Muscle layer of colon (tissue), 2 donors: ENCODE data around the gene GJA1.
"Not testable (repeated sequence)": the region's sequence is repeated elsewhere in the genome, so short reads cannot be mapped to it uniquely, and the experiment has no call there.

Experiments used
- H3K27ac ChIP-seq: one replicate; pipeline ENCODE4 v1.7.0; 2013; ENCODE audit warnings: low read depth, mild to moderate bottlenecking, low read length, moderate library complexity
- H3K27me3 ChIP-seq, 2 donors: one replicate each; pipeline ENCODE4 v1.7.0; 2013; ENCODE audit warnings: low read length in 2 of 2, mild to moderate bottlenecking in 2 of 2; ENCODE audit not compliant: insufficient read depth in 2 of 2, control insufficient read depth in 1 of 2
- H3K36me3 ChIP-seq: one replicate; pipeline ENCODE4 v1.7.0; 2013; ENCODE audit warnings: mild to moderate bottlenecking, low read length; ENCODE audit not compliant: insufficient read depth
- H3K4me1 ChIP-seq: one replicate; pipeline ENCODE4 v1.7.0; 2013; ENCODE audit warnings: mild to moderate bottlenecking, low read length; ENCODE audit not compliant: insufficient read depth
- H3K4me3 ChIP-seq, 2 donors: one replicate each; pipeline ENCODE4 v1.7.0; 2013; ENCODE audit warnings: low read length in 2 of 2, low read depth in 1 of 2, mild to moderate bottlenecking in 1 of 2, moderate library complexity in 1 of 2
- H3K9ac ChIP-seq: one replicate; pipeline ENCODE4 v1.7.0; 2013; ENCODE audit warnings: low read length
- H3K9me3 ChIP-seq: one replicate; pipeline ENCODE4 v1.7.0; 2013; ENCODE audit warnings: mild to moderate bottlenecking, low read length
- donor health status: abdominal sarcoma.
- donor health status: Adenocarcinoma of cecum.

The GJA1 gene

GRCh38 chr6:121435444-121436069, at the start of gene GJA1:
Gene GJA1, plus strand, starts transcription at chr6:121435646. Its CDS starts 11,202 bp downstream, at chr6:121446848.
- Histone ChIP-seq H3K9me3 (no peaks in the 10 kb centered on the region), H3K4me1 (no peaks in the 10 kb centered on the region), H3K9ac (peak within 1 kb of the TSS; percentile 46), H3K4me3 (peak within 1 kb of the TSS; percentile 62 to 68), H3K27me3 (peaks cover 32 to 41% of the 10 kb centered on the region in 2 donors), H3K27ac (peak within 1 kb of the TSS; percentile 63), H3K36me3 (no peaks in the 10 kb centered on the region)

GRCh38 chr6:121386551-121386950, 48.9 kb upstream of the GJA1 start:
- H3K27me3 ChIP-seq, H3K36me3 ChIP-seq, H3K4me1 ChIP-seq, H3K4me3 ChIP-seq, H3K9me3 ChIP-seq, H3K9ac ChIP-seq, H3K27ac ChIP-seq: not testable (repeated sequence)

GRCh38 chr6:121389419-121389818, 46.0 kb upstream of the GJA1 start:
- no peaks in the 10 kb centered on the region for H3K27me3 ChIP-seq
- H3K4me3 ChIP-seq, result no peak overlapping the region
- no peaks in the 10 kb centered on the region for H3K4me1 ChIP-seq
- no peak overlapping the region for H3K9ac ChIP-seq
- no peak overlapping the region for H3K27ac ChIP-seq
- H3K9me3 ChIP-seq, result no peaks in the 10 kb centered on the region
- no peaks in the 10 kb centered on the region for H3K36me3 ChIP-seq

GRCh38 chr6:121393731-121394505, 41.5 kb upstream of the GJA1 start:
- Histone ChIP-seq H3K36me3 (no peaks in the 10 kb centered on the region), H3K9ac (no peak overlapping the region), H3K4me3 (no peak overlapping the region), H3K27ac (no peak overlapping the region), H3K27me3 (no peaks in the 10 kb centered on the region), H3K4me1 (no peaks in the 10 kb centered on the region), H3K9me3 (no peaks in the 10 kb centered on the region)

- Histone ChIP-seq H3K4me3 (no peak overlapping the region), H3K9ac (no peak overlapping the region), H3K27ac (no peak overlapping the region), H3K4me1 (no peaks in the 10 kb centered on the region), H3K36me3 (no peaks in the 10 kb centered on the region), H3K27me3 (no peaks in the 10 kb centered on the region), H3K9me3 (no peaks in the 10 kb centered on the region)
Observed at GRCh38 chr6:121395736-121396135, 39.7 kb upstream of the GJA1 start.

- not testable (repeated sequence) for H3K9me3 ChIP-seq, H3K4me1 ChIP-seq, H3K27me3 ChIP-seq, H3K4me3 ChIP-seq, H3K27ac ChIP-seq, H3K36me3 ChIP-seq, H3K9ac ChIP-seq
Observed at GRCh38 chr6:121397188-121397587, 38.3 kb upstream of the GJA1 start.

- no peak overlapping the region for H3K4me3 ChIP-seq
- H3K4me1 ChIP-seq, result no peaks in the 10 kb centered on the region
- no peak overlapping the region for H3K27ac ChIP-seq
- no peak overlapping the region for H3K9ac ChIP-seq
- no peaks in the 10 kb centered on the region for H3K27me3 ChIP-seq
- no peaks in the 10 kb centered on the region for H3K36me3 ChIP-seq
- H3K9me3 ChIP-seq, result no peaks in the 10 kb centered on the region
Observed at GRCh38 chr6:121398127-121398526, 37.3 kb upstream of the GJA1 start.

- Histone ChIP-seq H3K9me3 (no peaks in the 10 kb centered on the region), H3K4me3 (no peak overlapping the region), H3K27ac (no peak overlapping the region), H3K36me3 (no peaks in the 10 kb centered on the region), H3K4me1 (no peaks in the 10 kb centered on the region), H3K27me3 (no peaks in the 10 kb centered on the region), H3K9ac (no peak overlapping the region)
Observed at GRCh38 chr6:121399966-121400365, 35.5 kb upstream of the GJA1 start.

- Histone ChIP-seq H3K36me3 (no peaks in the 10 kb centered on the region), H3K9me3 (no peaks in the 10 kb centered on the region), H3K4me1 (no peaks in the 10 kb centered on the region), H3K9ac (no peak overlapping the region), H3K4me3 (no peak overlapping the region), H3K27ac (no peak overlapping the region), H3K27me3 (no peaks in the 10 kb centered on the region)
Observed at GRCh38 chr6:121403964-121404363, 31.5 kb upstream of the GJA1 start.

GRCh38 chr6:121405306-121405705, 30.1 kb upstream of the GJA1 start:
- Histone ChIP-seq H3K4me3 (no peak overlapping the region), H3K27ac (no peak overlapping the region), H3K9me3 (no peaks in the 10 kb centered on the region), H3K27me3 (no peaks in the 10 kb centered on the region), H3K36me3 (no peaks in the 10 kb centered on the region), H3K4me1 (no peaks in the 10 kb centered on the region), H3K9ac (no peak overlapping the region)

GRCh38 chr6:121408321-121408720, 27.1 kb upstream of the GJA1 start:
- no peak overlapping the region for H3K9ac ChIP-seq
- H3K9me3 ChIP-seq, result no peaks in the 10 kb centered on the region
- no peak overlapping the region for H3K27ac ChIP-seq
- H3K36me3 ChIP-seq, result no peaks in the 10 kb centered on the region
- H3K27me3 ChIP-seq, result no peaks in the 10 kb centered on the region
- no peaks in the 10 kb centered on the region for H3K4me1 ChIP-seq
- no peak overlapping the region for H3K4me3 ChIP-seq

- Histone ChIP-seq H3K4me1 (no peaks in the 10 kb centered on the region), H3K9ac (no peak overlapping the region), H3K27ac (no peak overlapping the region), H3K4me3 (no peak overlapping the region), H3K27me3 (no peaks in the 10 kb centered on the region), H3K36me3 (no peaks in the 10 kb centered on the region), H3K9me3 (no peaks in the 10 kb centered on the region)
Observed at GRCh38 chr6:121413879-121414278, 21.6 kb upstream of the GJA1 start.
